Activated CD4-positive, alpha-beta memory T cell treated with anti-CD3 and anti-CD28 coated beads, Interleukin-2, amount 10 ng/mL, durations not matched to agents 7 days and 5 days (primary cell): ENCODE data around the gene DCHS1. TPM values are rescaled to one million over a fixed set of nuclear protein-coding genes. Genes with fewer than 3 reads are reported as not detected.
A peak's percentile ranks its signal among the peaks of the same experiment; 100 is the strongest.

ENCODE experiments used
- CTCF ChIA-PET: fragments of 350-600 bp; sonication (Branson Sonifier 250); formaldehyde crosslinking; loops from one replicate; lab custom pipeline; 2021; ENCODE audit warnings: antibody characterized with exemption, inconsistent platforms; lab: Charles Lee
- POLR2A ChIA-PET: fragments of 350-600 bp; sonication (Branson Sonifier 250); formaldehyde crosslinking; loops from one replicate; lab custom pipeline; 2021; ENCODE audit warnings: antibody characterized with exemption; lab: Charles Lee
- DNase-seq: peaks from one replicate; pipeline ENCODE4 v3.0.0-alpha.2; 2020
- H3K27ac Mint-ChIP-seq: one replicate; pipeline ENCODE4 v1.8.0; 2021; ENCODE audit warnings: mild to moderate bottlenecking, mixed read lengths
- H3K27me3 Mint-ChIP-seq: one replicate; pipeline ENCODE4 v1.8.0; 2021; ENCODE audit warnings: mixed read lengths
- H3K36me3 Mint-ChIP-seq: one replicate; pipeline ENCODE4 v1.8.0; 2021; ENCODE audit warnings: low read depth, mixed read lengths
- H3K4me1 Mint-ChIP-seq: one replicate; pipeline ENCODE4 v1.8.0; 2021; ENCODE audit warnings: mixed read lengths
- H3K4me3 Mint-ChIP-seq: one replicate; pipeline ENCODE4 v1.8.0; 2021; ENCODE audit warnings: mild to moderate bottlenecking, mixed read lengths
- H3K9me3 Mint-ChIP-seq: one replicate; pipeline ENCODE4 v1.8.0; 2021; ENCODE audit warnings: mixed read lengths
- total RNA-seq, 2 experiments: library from RNA; stranded (reverse); gene quantifications; one replicate each; pipeline ENCODE4 v1.2.3, GENCODE V29; 2021

The DCHS1 gene
- total RNA-seq, 2 experiments from 2014 or later, result 0.23 to 0.25 TPM

- no peak overlapping the region for H3K4me3 Mint-ChIP-seq
- peak; percentile 57 for DNase-seq
- peaks cover 59% of the 10 kb centered on the region for H3K4me1 Mint-ChIP-seq
- H3K27me3 Mint-ChIP-seq, result peaks cover 6% of the 10 kb centered on the region
- H3K27ac Mint-ChIP-seq, result peak overlapping the region; percentile 2
- ChIA-PET POLR2A (interaction anchor here (0.9 to 2.2 kb wide), 7 partner anchors 12 to 186 kb away, joined by 3 to 12 read pairs (median 5); partner anchors contain the start of genes ARFIP2, ILK, TAF10 and TIMM10B), CTCF (interaction anchor here (0.7 to 4.5 kb wide), 23 partner anchors 10 to 290 kb away, joined by 3 to 36 read pairs (median 4); partner anchors contain the start of genes ARFIP2, ILK, MRPL17 and SMPD1)
- no peaks in the 10 kb centered on the region for H3K9me3 Mint-ChIP-seq
- H3K36me3 Mint-ChIP-seq, result peaks cover 11% of the 10 kb centered on the region
Observed at GRCh38 chr11:6667733-6668374, 12.2 kb upstream of the DCHS1 start.

GRCh38 chr11:6666302-6667183, 10.9 kb upstream of the DCHS1 start:
- POLR2A ChIA-PET, result interaction anchor here (0.7 to 2.0 kb wide), 5 partner anchors 15 to 185 kb away, joined by 3 to 12 read pairs (median 5); partner anchors contain the start of genes ARFIP2, TIMM10B and TPP1
- no peak for DNase-seq
- Mint-ChIP-seq H3K9me3 (no peaks in the 10 kb centered on the region), H3K36me3 (peaks cover 6% of the 10 kb centered on the region), H3K4me1 (peaks cover 46% of the 10 kb centered on the region), H3K27me3 (peaks cover 6% of the 10 kb centered on the region), H3K27ac (no peak overlapping the region), H3K4me3 (no peak overlapping the region)
- CTCF ChIA-PET, result interaction anchor here (0.6 to 4.5 kb wide), 13 partner anchors 12 to 288 kb away, joined by 3 to 36 read pairs (median 5); partner anchors contain the start of genes ARFIP2, ILK, MRPL17 and TIMM10B

- ChIA-PET CTCF (interaction anchor here (0.8 to 1.3 kb wide), 2 partner anchors 16 to 133 kb away, joined by 3 to 6 read pairs; no protein-coding TSS in a partner anchor), POLR2A (no interaction called here)
- H3K27me3 Mint-ChIP-seq, result peaks cover 6% of the 10 kb centered on the region
- H3K9me3 Mint-ChIP-seq, result no peaks in the 10 kb centered on the region
- H3K27ac Mint-ChIP-seq, result no peak overlapping the region
- H3K4me3 Mint-ChIP-seq, result no peak overlapping the region
- no peaks in the 10 kb centered on the region for H3K36me3 Mint-ChIP-seq
- no peak for DNase-seq
- peaks cover 27% of the 10 kb centered on the region for H3K4me1 Mint-ChIP-seq
Observed at GRCh38 chr11:6664551-6664950, 8.9 kb upstream of the DCHS1 start.

GRCh38 chr11:6663794-6664469, 8.3 kb upstream of the DCHS1 start:
- Mint-ChIP-seq H3K4me3 (no peak overlapping the region), H3K36me3 (no peaks in the 10 kb centered on the region), H3K27me3 (peaks cover 6% of the 10 kb centered on the region), H3K27ac (no peak overlapping the region), H3K4me1 (peaks cover 27% of the 10 kb centered on the region), H3K9me3 (no peaks in the 10 kb centered on the region)
- POLR2A ChIA-PET, result no interaction called here
- CTCF ChIA-PET, result interaction anchor here (0.8 to 1.3 kb wide), 2 partner anchors 17 to 133 kb away, joined by 3 to 6 read pairs; no protein-coding TSS in a partner anchor
- no peak for DNase-seq

GRCh38 chr11:6660712-6661111, 5.1 kb upstream of the DCHS1 start:
- no peak for DNase-seq
- no peak overlapping the region for H3K4me3 Mint-ChIP-seq
- H3K27ac Mint-ChIP-seq, result no peak overlapping the region
- peaks cover 24% of the 10 kb centered on the region for H3K27me3 Mint-ChIP-seq
- H3K9me3 Mint-ChIP-seq, result no peaks in the 10 kb centered on the region
- ChIA-PET CTCF (no interaction called here), POLR2A (interaction anchor here (3.3 kb wide), 1 partner anchor 42 kb away, joined by 15 read pairs; the partner anchor contains the start of gene TPP1)
- H3K4me1 Mint-ChIP-seq, result peaks cover 7% of the 10 kb centered on the region
- no peaks in the 10 kb centered on the region for H3K36me3 Mint-ChIP-seq

- no peaks in the 10 kb centered on the region for H3K36me3 Mint-ChIP-seq
- CTCF ChIA-PET, result interaction anchor here (1.2 to 2.2 kb wide), 2 partner anchors 10 to 12 kb away, joined by 3 to 8 read pairs; no protein-coding TSS in a partner anchor
- POLR2A ChIA-PET, result interaction anchor here (3.3 kb wide), 1 partner anchor 40 kb away, joined by 15 read pairs; the partner anchor contains the start of gene TPP1
- H3K27me3 Mint-ChIP-seq, result peaks cover 21% of the 10 kb centered on the region
- DNase-seq, result no peak
- H3K4me1 Mint-ChIP-seq, result peaks cover 4% of the 10 kb centered on the region
- H3K9me3 Mint-ChIP-seq, result no peaks in the 10 kb centered on the region
- H3K4me3 Mint-ChIP-seq, result no peak overlapping the region
- no peak overlapping the region for H3K27ac Mint-ChIP-seq
Observed at GRCh38 chr11:6658647-6659046, 3.0 kb upstream of the DCHS1 start.

GRCh38 chr11:6657346-6657745, 1.7 kb upstream of the DCHS1 start:
- POLR2A ChIA-PET, result no interaction called here
- DNase-seq, result no peak
- Mint-ChIP-seq H3K27me3 (peaks cover 18% of the 10 kb centered on the region), H3K27ac (no peak overlapping the region), H3K9me3 (no peaks in the 10 kb centered on the region), H3K4me3 (no peak overlapping the region), H3K36me3 (no peaks in the 10 kb centered on the region), H3K4me1 (peaks cover 3% of the 10 kb centered on the region)
- CTCF ChIA-PET, result interaction anchor here (0.9 to 2.2 kb wide), 3 partner anchors 11 to 98 kb away, joined by 3 to 8 read pairs (median 3); partner anchors contain the start of gene TPP1

GRCh38 chr11:6656936-6657335, 1.3 kb upstream of the DCHS1 start:
- H3K9me3 Mint-ChIP-seq, result no peaks in the 10 kb centered on the region
- POLR2A ChIA-PET, result no interaction called here
- no peak overlapping the region for H3K27ac Mint-ChIP-seq
- H3K27me3 Mint-ChIP-seq, result peaks cover 18% of the 10 kb centered on the region
- no peak for DNase-seq
- H3K4me1 Mint-ChIP-seq, result peaks cover 3% of the 10 kb centered on the region
- CTCF ChIA-PET, result interaction anchor here (0.9 to 2.2 kb wide), 4 partner anchors 11 to 98 kb away, joined by 3 to 8 read pairs (median 3); partner anchors contain the start of gene TPP1
- H3K4me3 Mint-ChIP-seq, result no peak overlapping the region
- no peaks in the 10 kb centered on the region for H3K36me3 Mint-ChIP-seq

GRCh38 chr11:6656584-6656915, 941 bp upstream of the DCHS1 start:
- POLR2A ChIA-PET, result no interaction called here
- Mint-ChIP-seq H3K36me3 (no peaks in the 10 kb centered on the region), H3K4me3 (no peak overlapping the region), H3K4me1 (peaks cover 3% of the 10 kb centered on the region), H3K27ac (no peak overlapping the region), H3K27me3 (peaks cover 18% of the 10 kb centered on the region), H3K9me3 (no peaks in the 10 kb centered on the region)
- CTCF ChIA-PET, result interaction anchor here (1.0 kb wide), 1 partner anchor 14 kb away, joined by 3 read pairs; no protein-coding TSS in a partner anchor
- no peak for DNase-seq

- H3K27ac Mint-ChIP-seq, result no peak overlapping the region
- H3K27me3 Mint-ChIP-seq, result peaks cover 18% of the 10 kb centered on the region
- ChIA-PET CTCF (no interaction called here), POLR2A (no interaction called here)
- no peaks in the 10 kb centered on the region for H3K36me3 Mint-ChIP-seq
- H3K9me3 Mint-ChIP-seq, result no peaks in the 10 kb centered on the region
- DNase-seq, result no peak
- peaks cover 3% of the 10 kb centered on the region for H3K4me1 Mint-ChIP-seq
- H3K4me3 Mint-ChIP-seq, result no peak overlapping the region
Observed at GRCh38 chr11:6655020-6655789, 404 bp downstream of the DCHS1 start.

- peaks cover 18% of the 10 kb centered on the region for H3K27me3 Mint-ChIP-seq
- ChIA-PET CTCF (no interaction called here), POLR2A (no interaction called here)
- H3K27ac Mint-ChIP-seq, result no peak overlapping the region
- peaks cover 3% of the 10 kb centered on the region for H3K4me1 Mint-ChIP-seq
- DNase-seq, result no peak
- H3K4me3 Mint-ChIP-seq, result no peak overlapping the region
- H3K36me3 Mint-ChIP-seq, result no peaks in the 10 kb centered on the region
- H3K9me3 Mint-ChIP-seq, result no peaks in the 10 kb centered on the region
Observed at GRCh38 chr11:6654281-6655019, 1.2 kb downstream of the DCHS1 start.
